K562 (cell line): ENCODE results near the gene TLK2. TPM values are rescaled to one million over a fixed set of nuclear protein-coding genes. Genes with fewer than 3 reads are reported as not detected.

Experiments
- ATAC-seq: fragments of 200-7000 bp; cut with Tn5 transposase; 3 replicates; pipeline ENCODE4 v1.9.1; 2020; ENCODE audit warnings: moderate library complexity
- BruUV-seq: library from RNA; stranded (reverse); fragments of 400-500 nt; replicated peaks from 2 replicates; lab custom pipeline; 2021; lab: Mats Ljungman, UMichigan
- CTCF ChIA-PET: fragments of 300-600 bp; formaldehyde crosslinking; extraction: SDS; loops from one replicate; lab custom pipeline; 2021; ENCODE audit warnings: low intra/inter-chr PET ratio; lab: Yijun Ruan, JAX
- POLR2A ChIA-PET: fragments of 300-600, 350-650 bp; sonication (Branson Sonifier 250); formaldehyde crosslinking; extraction: SDS; loops from one replicate; lab custom pipeline; 2021; ENCODE audit warnings: antibody characterized with exemption, inconsistent platforms; lab: Yijun Ruan, JAX
- DNase-seq, 4 experiments: peaks; one replicate each; pipeline versions ENCODE4 v3.0.0 to v3.0.0-alpha.2; 2011 to 2018; ENCODE audit warnings: low spot score in 3 of 4, mixed read lengths in 3 of 4; ENCODE audit errors: extremely low read depth in 1 of 4
- FAIRE-seq: peaks from 2 replicates; lab custom pipeline; 2011; peaks lifted over from hg19 to GRCh38; lab: Jason Lieb, UNC
- H2AFZ ChIP-seq: 2 replicates; pipeline ENCODE4 v1.6.0; 2011; ENCODE audit warnings: low read depth, low read length, control low read depth, inconsistent platforms
- H3K27ac ChIP-seq: fragments of 200-600 bp; 3 replicates; pipeline ENCODE4 v1.8.0; 2011; ENCODE audit warnings: low read depth, mild to moderate bottlenecking, control low read depth, inconsistent platforms, low read length, moderate library complexity, mixed read lengths; ENCODE audit errors: extremely low read depth
- H3K27me3 ChIP-seq, 2 experiments: fragments of 300-600 bp in 1 of 2; 2 replicates in 1 of 2; 3 replicates in 1 of 2; pipeline versions ENCODE4 v1.6.0 to v1.8.0; 2011; ENCODE audit warnings: inconsistent platforms in 2 of 2, low read length in 2 of 2, mild to moderate bottlenecking in 1 of 2, mixed read lengths in 1 of 2, moderate library complexity in 1 of 2; ENCODE audit not compliant: control insufficient read depth in 2 of 2, insufficient read depth in 2 of 2
- H3K36me3 ChIP-seq: fragments of 300-600 bp; 3 replicates; pipeline ENCODE4 v1.8.0; 2011; ENCODE audit warnings: mild to moderate bottlenecking, low read length, inconsistent platforms; ENCODE audit not compliant: control insufficient read depth, insufficient read depth
- H3K4me1 ChIP-seq, 2 experiments: fragments of 200-600 bp in 1 of 2; replicated peaks in 1 of 2; 2 replicates in 1 of 2; 3 replicates in 1 of 2; pipeline versions ENCODE4 v1.5.1 to v1.8.0; 2011; ENCODE audit warnings: inconsistent platforms in 2 of 2, low read length in 2 of 2, mild to moderate bottlenecking in 1 of 2, mixed read lengths in 1 of 2, moderate library complexity in 1 of 2; ENCODE audit not compliant: control insufficient read depth in 2 of 2, insufficient read depth in 2 of 2
- H3K4me2 ChIP-seq: 2 replicates; pipeline ENCODE4 v1.6.1; 2011; ENCODE audit warnings: low read length, control low read depth, inconsistent platforms, mixed read lengths; ENCODE audit not compliant: insufficient read depth
- H3K4me3 ChIP-seq: fragments of 200-600 bp; sonication (generic), shearing (Covaris generic); 2 replicates; pipeline ENCODE4 v1.5.1; 2016; ENCODE audit warnings: control low read depth, inconsistent platforms
- H3K79me2 ChIP-seq: fragments of 200-600 bp; 3 replicates; pipeline ENCODE4 v1.8.0; 2011; ENCODE audit warnings: low read length, inconsistent platforms; ENCODE audit not compliant: control insufficient read depth, insufficient read depth
- H3K9ac ChIP-seq, 2 experiments: 2 replicates each; pipeline versions ENCODE4 v1.6.0 to v1.6.1; 2011; ENCODE audit warnings: low read depth in 2 of 2, low read length in 2 of 2, control low read depth in 1 of 2, inconsistent platforms in 1 of 2, mild to moderate bottlenecking in 1 of 2, mixed read lengths in 1 of 2; ENCODE audit not compliant: insufficient read depth in 1 of 2
- H3K9me1 ChIP-seq: one replicate; pipeline ENCODE4 v1.6.0; 2011; ENCODE audit warnings: inconsistent platforms, mild to moderate bottlenecking, low read length, moderate library complexity; ENCODE audit not compliant: control insufficient read depth, insufficient read depth
- H3K9me3 ChIP-seq: replicated peaks from 2 replicates; pipeline ENCODE4 v1.5.1; 2011; ENCODE audit warnings: low read depth, low read length, inconsistent platforms; ENCODE audit not compliant: control insufficient read depth, insufficient read depth
- H4K20me1 ChIP-seq: replicated peaks from 2 replicates; pipeline ENCODE4 v1.6.1; 2011; ENCODE audit warnings: low read length, inconsistent platforms, mixed read lengths; ENCODE audit not compliant: control insufficient read depth, insufficient read depth
- ETS1 ChIP-seq: conservative IDR thresholded peaks from 2 replicates; pipeline ENCODE4 v1.6.1; 2011; ENCODE audit warnings: low read depth, mild to moderate bottlenecking, low read length; ENCODE audit not compliant: control insufficient read depth
- FOXK1 ChIP-seq: sonication (generic); formaldehyde crosslinking; IDR thresholded peaks from 2 replicates; pipeline ENCODE4 v1.8.0; 2022; ENCODE audit warnings: missing genetic modification reagents, mild to moderate bottlenecking, borderline replicate concordance
- SNIP1 ChIP-seq: fragments of 450-650 bp; IDR thresholded peaks from 2 replicates; pipeline ENCODE4 v1.7.1; 2017; ENCODE audit warnings: low read depth, mild to moderate bottlenecking
- SRSF1 ChIP-seq: fragments of 200-400 bp; formaldehyde crosslinking; IDR thresholded peaks from 2 replicates; pipeline ENCODE4 v1.6.1; 2017; ENCODE audit warnings: mild to moderate bottlenecking, low read depth, low read length, moderate library complexity
- UBTF ChIP-seq, 2 experiments: IDR thresholded peaks; 2 replicates each; pipeline ENCODE4 v1.6.1; 2012; ENCODE audit warnings: improper control_type of control experiment in 2 of 2, low read depth in 2 of 2, low read length in 2 of 2, borderline replicate concordance in 1 of 2
- ZBTB26 ChIP-seq: fragments of 450-650 bp; formaldehyde crosslinking; IDR thresholded peaks from 2 replicates; pipeline ENCODE4 v1.4.0; 2022; ENCODE audit warnings: missing genetic modification characterization
- ZBTB33 ChIP-seq: sonication (generic); formaldehyde crosslinking; IDR thresholded peaks from 2 replicates; pipeline ENCODE4 v1.8.1; 2023; ENCODE audit warnings: mild to moderate bottlenecking, missing genetic modification reagents
- ZKSCAN8 ChIP-seq: fragments of 200-800 bp; sonication (Bioruptor generic); IDR thresholded peaks from 2 replicates; pipeline ENCODE4 v1.6.1; 2016; ENCODE audit warnings: missing genetic modification characterization, missing compliant biosample characterization
- ZNF239 ChIP-seq: fragments of 250-450 bp; sonication (Bioruptor Pico); IDR thresholded peaks from 2 replicates; pipeline ENCODE4 v1.4.0; 2020; ENCODE audit warnings: mild to moderate bottlenecking
- ZNF274 ChIP-seq: IDR thresholded peaks from 2 replicates; pipeline ENCODE4 v1.6.1; 2011; ENCODE audit warnings: low read depth, mild to moderate bottlenecking, low read length, moderate library complexity, borderline replicate concordance
- ZNF766 ChIP-seq: fragments of 200-800 bp; sonication (Bioruptor generic); conservative IDR thresholded peaks from 2 replicates; pipeline ENCODE4 v1.6.1; 2016; ENCODE audit warnings: missing genetic modification characterization, missing compliant biosample characterization
- WGBS: fragments of 100-300 bp; shearing (Covaris generic); methylation state at CpG from one replicate; pipeline ENCODE4 v1.1.6; 2016; ENCODE audit warnings: low coverage, mixed read lengths; ENCODE audit not compliant: insufficient coverage; ENCODE audit errors: missing lambda C conversion rate; 5-methylcytosine and 5-hydroxymethylcytosine counted together
- in situ Hi-C: fragments of 300-500 bp; cut with MboI; formaldehyde crosslinking; loops from 4 replicates; pipeline ENCODE4 v1.15.0; 2018; ENCODE audit warnings: inconsistent platforms, mixed read lengths
- intact Hi-C: fragments of 100-400 bp; cut with micrococcal nuclease; formaldehyde crosslinking; loops from 2 replicates; pipeline ENCODE4 v1.14.2; 2022
- polyA plus RNA-seq, 8 experiments: library from polyadenylated mRNA; depleted of rRNA in 4 of 8; stranded (reverse) in 5 of 8; unstranded in 3 of 8; fragments of >200 nt; fragmentation: Nextera tagmentation in 2 of 8; fragmentation: Illumina TruSeq in 1 of 8; extraction: Ambion mirVana in 2 of 8; extraction: Trizol in 1 of 8; gene quantifications; 2 replicates each; pipeline versions ENCODE4 v1.2.1 to v1.2.3, GENCODE V29; 2011 to 2014; ENCODE audit warnings: inconsistent platforms in 1 of 8, missing spikeins in 1 of 8
- total RNA-seq, 7 experiments: library from RNA; depleted of rRNA in 6 of 7; stranded (reverse); fragments of >200 nt in 6 of 7; fragmentation: Illumina TruSeq in 2 of 7; extraction: Trizol in 2 of 7; gene quantifications; 2 replicates each; pipeline versions ENCODE4 v1.2.1 to v1.2.3, GENCODE V29; 2011 to 2021; ENCODE audit warnings: low replicate concordance in 1 of 7

TLK2 gene
- total and polyA plus RNA-seq, 9 of the 15 experiments (the other 6 are each of a cell fraction or from before 2014, with no cell fraction given): 10.1 to 51.9 (median 32.4) TPM

- FAIRE-seq: no peak
- DNase-seq: no peak
- POLR2A ChIA-PET: interaction anchor here (0.6 kb wide), 1 partner anchor 33 kb away, joined by 3 read pairs; no protein-coding TSS in a partner anchor
- Histone ChIP-seq H3K4me3 (no peak overlapping the region), H3K79me2 (no peaks in the 10 kb centered on the region), H3K9me1 (no peaks in the 10 kb centered on the region)
- 52% methylated on average over 6 of the region's 6 CpGs for WGBS
- CTCF ChIA-PET: no interaction called here
- no peak for TF ChIP-seq ZKSCAN8
- TF ChIP-seq FOXK1 (CRISPR knock-in tag): no peak
- no peak for TF ChIP-seq ZNF766 (CRISPR knock-in tag)
- TF ChIP-seq UBTF (IDR thresholded peaks at IDR 0.05; ENCODE audit: borderline replicate concordance in 1 of 2, low read depth in 2 of 2, low read length in 2 of 2): no peak
- TF ChIP-seq ETS1: no peak
- no peak for TF ChIP-seq ZNF274
- TF ChIP-seq ZBTB26: no peak
- no peak for TF ChIP-seq SRSF1
- no peak for TF ChIP-seq SNIP1
- no peak for TF ChIP-seq ZNF239
- no peak for TF ChIP-seq ZBTB33 (CRISPR knock-in tag)
- TF ChIP-seq, all 486 proteins: peak for 0
- Histone ChIP-seq H2AFZ (no peak overlapping the region), H3K27me3 (peaks cover 3 to 19% of the 10 kb centered on the region in 2 experiments; a peak in 2 of 5 replicates), H3K9ac (no peak overlapping the region), H3K4me2 (no peak overlapping the region), H3K36me3 (no peaks in the 10 kb centered on the region), H3K27ac (no peak overlapping the region), H3K4me1 (peaks cover 13 to 29% of the 10 kb centered on the region in 2 experiments), H3K9me3 (no peaks in the 10 kb centered on the region), H4K20me1 (0 out of 2 replicates have a peak, but pooled peaks cover 5% of the 10 kb centered on the region)
- no TSS peak for BruUV-seq
- intact Hi-C loops: no loop called here
- in situ Hi-C loops: no loop called here
- no peak for ATAC-seq
These were observed 172.0 kb downstream of the TLK2 start for GRCh38 chr17:62650587-62650986.
